ENCODE data around the gene RASSF7. TPM values are rescaled to one million over a fixed set of nuclear protein-coding genes. Genes with fewer than 3 reads are reported as not detected.

The RASSF7 gene
- total and polyA plus RNA-seq, 2 of the 8 experiments (the other 6 are each of a cell fraction or from before 2014, with no cell fraction given), result 22.3 to 43.9 TPM

DNA sequence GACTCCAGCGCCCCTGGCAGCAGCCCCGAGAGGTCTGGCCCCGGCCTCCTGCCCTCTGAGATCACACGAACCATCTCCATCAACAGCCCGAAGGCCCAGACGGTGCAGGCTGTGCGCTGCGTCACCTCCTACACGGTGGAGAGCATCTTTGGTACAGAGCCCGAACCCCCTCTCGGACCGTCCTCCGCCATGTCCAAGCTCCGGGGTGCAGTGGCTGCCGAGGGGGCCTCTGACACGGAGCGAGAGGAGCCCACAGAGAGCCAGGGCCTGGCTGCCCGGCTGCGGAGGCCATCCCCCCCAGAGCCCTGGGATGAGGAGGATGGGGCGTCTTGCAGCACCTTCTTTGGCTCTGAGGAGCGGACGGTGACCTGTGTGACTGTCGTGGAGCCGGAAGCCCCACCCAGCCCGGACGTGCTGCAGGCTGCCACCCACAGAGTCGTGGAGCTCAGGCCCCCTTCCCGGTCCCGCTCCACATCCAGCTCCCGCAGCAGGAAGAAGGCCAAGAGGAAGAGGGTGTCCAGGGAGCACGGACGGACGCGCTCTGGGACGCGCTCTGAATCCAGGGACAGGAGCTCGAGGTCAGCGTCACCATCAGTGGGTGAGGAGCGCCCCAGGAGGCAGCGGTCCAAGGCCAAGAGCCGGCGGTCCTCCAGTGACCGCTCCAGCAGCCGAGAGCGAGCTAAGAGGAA is 47.3 kb downstream of the RASSF7 start (continued):
- TF ChIP-seq, protein P1, sequence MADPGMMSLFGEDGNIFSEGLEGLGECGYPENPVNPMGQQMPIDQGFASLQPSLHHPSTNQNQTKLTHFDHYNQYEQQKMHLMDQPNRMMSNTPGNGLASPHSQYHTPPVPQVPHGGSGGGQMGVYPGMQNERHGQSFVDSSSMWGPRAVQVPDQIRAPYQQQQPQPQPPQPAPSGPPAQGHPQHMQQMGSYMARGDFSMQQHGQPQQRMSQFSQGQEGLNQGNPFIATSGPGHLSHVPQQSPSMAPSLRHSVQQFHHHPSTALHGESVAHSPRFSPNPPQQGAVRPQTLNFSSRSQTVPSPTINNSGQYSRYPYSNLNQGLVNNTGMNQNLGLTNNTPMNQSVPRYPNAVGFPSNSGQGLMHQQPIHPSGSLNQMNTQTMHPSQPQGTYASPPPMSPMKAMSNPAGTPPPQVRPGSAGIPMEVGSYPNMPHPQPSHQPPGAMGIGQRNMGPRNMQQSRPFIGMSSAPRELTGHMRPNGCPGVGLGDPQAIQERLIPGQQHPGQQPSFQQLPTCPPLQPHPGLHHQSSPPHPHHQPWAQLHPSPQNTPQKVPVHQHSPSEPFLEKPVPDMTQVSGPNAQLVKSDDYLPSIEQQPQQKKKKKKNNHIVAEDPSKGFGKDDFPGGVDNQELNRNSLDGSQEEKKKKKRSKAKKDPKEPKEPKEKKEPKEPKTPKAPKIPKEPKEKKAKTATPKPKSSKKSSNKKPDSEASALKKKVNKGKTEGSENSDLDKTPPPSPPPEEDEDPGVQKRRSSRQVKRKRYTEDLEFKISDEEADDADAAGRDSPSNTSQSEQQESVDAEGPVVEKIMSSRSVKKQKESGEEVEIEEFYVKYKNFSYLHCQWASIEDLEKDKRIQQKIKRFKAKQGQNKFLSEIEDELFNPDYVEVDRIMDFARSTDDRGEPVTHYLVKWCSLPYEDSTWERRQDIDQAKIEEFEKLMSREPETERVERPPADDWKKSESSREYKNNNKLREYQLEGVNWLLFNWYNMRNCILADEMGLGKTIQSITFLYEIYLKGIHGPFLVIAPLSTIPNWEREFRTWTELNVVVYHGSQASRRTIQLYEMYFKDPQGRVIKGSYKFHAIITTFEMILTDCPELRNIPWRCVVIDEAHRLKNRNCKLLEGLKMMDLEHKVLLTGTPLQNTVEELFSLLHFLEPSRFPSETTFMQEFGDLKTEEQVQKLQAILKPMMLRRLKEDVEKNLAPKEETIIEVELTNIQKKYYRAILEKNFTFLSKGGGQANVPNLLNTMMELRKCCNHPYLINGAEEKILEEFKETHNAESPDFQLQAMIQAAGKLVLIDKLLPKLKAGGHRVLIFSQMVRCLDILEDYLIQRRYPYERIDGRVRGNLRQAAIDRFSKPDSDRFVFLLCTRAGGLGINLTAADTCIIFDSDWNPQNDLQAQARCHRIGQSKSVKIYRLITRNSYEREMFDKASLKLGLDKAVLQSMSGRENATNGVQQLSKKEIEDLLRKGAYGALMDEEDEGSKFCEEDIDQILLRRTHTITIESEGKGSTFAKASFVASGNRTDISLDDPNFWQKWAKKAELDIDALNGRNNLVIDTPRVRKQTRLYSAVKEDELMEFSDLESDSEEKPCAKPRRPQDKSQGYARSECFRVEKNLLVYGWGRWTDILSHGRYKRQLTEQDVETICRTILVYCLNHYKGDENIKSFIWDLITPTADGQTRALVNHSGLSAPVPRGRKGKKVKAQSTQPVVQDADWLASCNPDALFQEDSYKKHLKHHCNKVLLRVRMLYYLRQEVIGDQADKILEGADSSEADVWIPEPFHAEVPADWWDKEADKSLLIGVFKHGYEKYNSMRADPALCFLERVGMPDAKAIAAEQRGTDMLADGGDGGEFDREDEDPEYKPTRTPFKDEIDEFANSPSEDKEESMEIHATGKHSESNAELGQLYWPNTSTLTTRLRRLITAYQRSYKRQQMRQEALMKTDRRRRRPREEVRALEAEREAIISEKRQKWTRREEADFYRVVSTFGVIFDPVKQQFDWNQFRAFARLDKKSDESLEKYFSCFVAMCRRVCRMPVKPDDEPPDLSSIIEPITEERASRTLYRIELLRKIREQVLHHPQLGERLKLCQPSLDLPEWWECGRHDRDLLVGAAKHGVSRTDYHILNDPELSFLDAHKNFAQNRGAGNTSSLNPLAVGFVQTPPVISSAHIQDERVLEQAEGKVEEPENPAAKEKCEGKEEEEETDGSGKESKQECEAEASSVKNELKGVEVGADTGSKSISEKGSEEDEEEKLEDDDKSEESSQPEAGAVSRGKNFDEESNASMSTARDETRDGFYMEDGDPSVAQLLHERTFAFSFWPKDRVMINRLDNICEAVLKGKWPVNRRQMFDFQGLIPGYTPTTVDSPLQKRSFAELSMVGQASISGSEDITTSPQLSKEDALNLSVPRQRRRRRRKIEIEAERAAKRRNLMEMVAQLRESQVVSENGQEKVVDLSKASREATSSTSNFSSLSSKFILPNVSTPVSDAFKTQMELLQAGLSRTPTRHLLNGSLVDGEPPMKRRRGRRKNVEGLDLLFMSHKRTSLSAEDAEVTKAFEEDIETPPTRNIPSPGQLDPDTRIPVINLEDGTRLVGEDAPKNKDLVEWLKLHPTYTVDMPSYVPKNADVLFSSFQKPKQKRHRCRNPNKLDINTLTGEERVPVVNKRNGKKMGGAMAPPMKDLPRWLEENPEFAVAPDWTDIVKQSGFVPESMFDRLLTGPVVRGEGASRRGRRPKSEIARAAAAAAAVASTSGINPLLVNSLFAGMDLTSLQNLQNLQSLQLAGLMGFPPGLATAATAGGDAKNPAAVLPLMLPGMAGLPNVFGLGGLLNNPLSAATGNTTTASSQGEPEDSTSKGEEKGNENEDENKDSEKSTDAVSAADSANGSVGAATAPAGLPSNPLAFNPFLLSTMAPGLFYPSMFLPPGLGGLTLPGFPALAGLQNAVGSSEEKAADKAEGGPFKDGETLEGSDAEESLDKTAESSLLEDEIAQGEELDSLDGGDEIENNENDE (IDR thresholded peaks at IDR 0.05; ENCODE audit: insufficient replicate concordance, low read length), result no peak
- no peak for TF ChIP-seq RBBP5 (IDR thresholded peaks at IDR 0.05; ENCODE audit: borderline replicate concordance, low read depth, low read length)
